Ovary (tissue), 9 donors: Measurements from ENCODE around the gene INF2. TPM values are rescaled to one million over a fixed set of nuclear protein-coding genes. Genes with fewer than 3 reads are reported as not detected.

Experiments
- DNase-seq, 5 donors: peaks; one replicate each; pipeline ENCODE4 v3.0.0-alpha.2; 2019 to 2020
- H3K27ac ChIP-seq, 2 donors: fragments of 200-600 bp; one replicate each; pipeline versions ENCODE4 v1.5.1 to v1.8.0; 2019 to 2022
- H3K27me3 ChIP-seq: fragments of 200-600 bp; one replicate; pipeline ENCODE4 v1.8.0; 2022
- H3K36me3 ChIP-seq: fragments of 200-600 bp; sonication (generic); one replicate; pipeline ENCODE4 v1.5.1; 2019
- H3K4me1 ChIP-seq: one replicate; pipeline ENCODE4 v1.8.1; 2013; ENCODE audit warnings: mild to moderate bottlenecking, moderate library complexity; ENCODE audit not compliant: insufficient read depth
- H3K4me3 ChIP-seq: fragments of 200-600 bp; sonication (generic); one replicate; pipeline ENCODE4 v1.5.1; 2017
- H3K9me3 ChIP-seq, 2 donors: fragments of 200-600 bp in 1 of 2; sonication (generic) in 1 of 2; one replicate each; pipeline versions ENCODE4 v1.5.1 to v1.8.1; 2013 to 2019; ENCODE audit warnings: mild to moderate bottlenecking in 1 of 2, moderate library complexity in 1 of 2
- EP300 ChIP-seq: sonication (generic); formaldehyde crosslinking; IDR thresholded peaks from one replicate; pipeline ENCODE4 v1.6.1; 2017; ENCODE audit warnings: antibody characterized with exemption
- POLR2A ChIP-seq: fragments of 450-650 bp; IDR thresholded peaks from one replicate; pipeline ENCODE4 v1.6.1; 2017; ENCODE audit warnings: antibody characterized with exemption, mild to moderate bottlenecking, moderate library complexity
- WGBS, 3 donors: extraction: QIAGEN DNeasy Blood & Tissue Kit in 1 of 3; methylation state at CpG; one replicate each; pipeline versions ENCODE4 v1.1.5 to v1.1.7; 2013 to 2017; 5-methylcytosine and 5-hydroxymethylcytosine counted together
- intact Hi-C, 4 donors: fragments of 100-400 bp; cut with DNase I; formaldehyde crosslinking; loops; one replicate each; pipeline versions ENCODE4 v1.11.0 to v1.15.1; 2022 to 2023
- polyA plus RNA-seq, 2 donors: library from polyadenylated mRNA; stranded (reverse); fragments of 200-250 nt in 1 of 2; fragments of 350-450 nt in 1 of 2; fragmentation: Illumina TruSeq in 1 of 2; extraction: RNeasy Lipid Tissue Mini Kit (QIAGEN cat#74804) in 1 of 2; gene quantifications; one replicate each; pipeline ENCODE4 v1.2.3, GENCODE V29; 2013 to 2014
- total RNA-seq, 7 donors: library from RNA; depleted of rRNA in 2 of 7; stranded (reverse); fragments of >200 nt in 2 of 7; fragmentation: NEBNext Ultra II Directional in 3 of 7; extraction: Animal tissue kit (Norgen Biotek cat#: 25700) in 3 of 7; gene quantifications; one replicate each; pipeline versions ENCODE4 v1.1.0 to v1.2.4, GENCODE V29; 2016 to 2023
- TF ChIP-seq, protein P1 (sequence below), 3 donors: fragments of 450-650 bp in 2 of 3; fragments of 200-600 bp in 1 of 3; IDR thresholded peaks; one replicate each; pipeline versions ENCODE4 v1.5.1 to v1.8.0; 2016 to 2022; ENCODE audit warnings: antibody characterized with exemption in 3 of 3, mild to moderate bottlenecking in 1 of 3
- donor health status: DM: no; HTN: no; CAD: no; lungs with moderate emphysema.
- donor health status: DM: no; HTN: no; CAD: no.
- donor health status: Bipolar disorder and iron deficiency.
- donor health status: DM: yes; HTN: yes; CAD: no.
- donor health status: DM: no; HTN: no; CAD: no.
- donor health status: DM: yes; HTN: yes; CAD: no.

Gene INF2
- total and polyA plus RNA-seq, 9 donors: 6.3 to 40.7 (median 18.4) TPM

DNA sequence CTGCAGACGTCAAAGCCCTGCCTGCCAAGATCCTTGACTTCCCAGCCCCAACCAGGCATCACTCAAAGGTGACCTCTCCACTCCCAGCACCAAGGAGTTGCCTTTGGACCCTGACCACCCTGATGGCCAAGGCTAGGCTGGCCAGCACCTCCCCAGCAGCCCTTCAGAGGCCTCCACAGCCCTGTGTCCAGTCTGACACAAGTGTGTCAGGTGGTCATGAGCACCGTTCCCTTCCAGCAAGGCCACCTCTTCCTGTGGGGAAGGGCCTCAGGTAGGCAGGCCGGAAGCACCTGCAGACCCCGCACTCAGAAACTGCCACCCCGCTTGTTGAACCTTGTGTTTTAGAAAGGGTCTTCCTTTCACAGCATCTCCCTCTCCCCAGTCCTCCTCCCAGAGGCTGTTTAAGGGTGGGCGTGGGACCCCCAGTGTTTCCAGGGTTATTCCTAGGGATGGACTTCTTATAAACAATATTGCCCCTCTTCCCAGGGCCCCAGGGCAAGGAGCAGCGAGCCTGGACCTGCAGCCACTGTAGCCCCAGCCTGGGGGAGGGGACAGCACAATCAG lies 13.2 kb upstream of the INF2 start:
- TF ChIP-seq, protein P1, sequence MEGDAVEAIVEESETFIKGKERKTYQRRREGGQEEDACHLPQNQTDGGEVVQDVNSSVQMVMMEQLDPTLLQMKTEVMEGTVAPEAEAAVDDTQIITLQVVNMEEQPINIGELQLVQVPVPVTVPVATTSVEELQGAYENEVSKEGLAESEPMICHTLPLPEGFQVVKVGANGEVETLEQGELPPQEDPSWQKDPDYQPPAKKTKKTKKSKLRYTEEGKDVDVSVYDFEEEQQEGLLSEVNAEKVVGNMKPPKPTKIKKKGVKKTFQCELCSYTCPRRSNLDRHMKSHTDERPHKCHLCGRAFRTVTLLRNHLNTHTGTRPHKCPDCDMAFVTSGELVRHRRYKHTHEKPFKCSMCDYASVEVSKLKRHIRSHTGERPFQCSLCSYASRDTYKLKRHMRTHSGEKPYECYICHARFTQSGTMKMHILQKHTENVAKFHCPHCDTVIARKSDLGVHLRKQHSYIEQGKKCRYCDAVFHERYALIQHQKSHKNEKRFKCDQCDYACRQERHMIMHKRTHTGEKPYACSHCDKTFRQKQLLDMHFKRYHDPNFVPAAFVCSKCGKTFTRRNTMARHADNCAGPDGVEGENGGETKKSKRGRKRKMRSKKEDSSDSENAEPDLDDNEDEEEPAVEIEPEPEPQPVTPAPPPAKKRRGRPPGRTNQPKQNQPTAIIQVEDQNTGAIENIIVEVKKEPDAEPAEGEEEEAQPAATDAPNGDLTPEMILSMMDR (IDR thresholded peaks at IDR 0.05): no peak
- TF ChIP-seq POLR2A (no peak), EP300 (no peak)
- peak in 1 of 5 donors; percentile 25 for DNase-seq

DNA sequence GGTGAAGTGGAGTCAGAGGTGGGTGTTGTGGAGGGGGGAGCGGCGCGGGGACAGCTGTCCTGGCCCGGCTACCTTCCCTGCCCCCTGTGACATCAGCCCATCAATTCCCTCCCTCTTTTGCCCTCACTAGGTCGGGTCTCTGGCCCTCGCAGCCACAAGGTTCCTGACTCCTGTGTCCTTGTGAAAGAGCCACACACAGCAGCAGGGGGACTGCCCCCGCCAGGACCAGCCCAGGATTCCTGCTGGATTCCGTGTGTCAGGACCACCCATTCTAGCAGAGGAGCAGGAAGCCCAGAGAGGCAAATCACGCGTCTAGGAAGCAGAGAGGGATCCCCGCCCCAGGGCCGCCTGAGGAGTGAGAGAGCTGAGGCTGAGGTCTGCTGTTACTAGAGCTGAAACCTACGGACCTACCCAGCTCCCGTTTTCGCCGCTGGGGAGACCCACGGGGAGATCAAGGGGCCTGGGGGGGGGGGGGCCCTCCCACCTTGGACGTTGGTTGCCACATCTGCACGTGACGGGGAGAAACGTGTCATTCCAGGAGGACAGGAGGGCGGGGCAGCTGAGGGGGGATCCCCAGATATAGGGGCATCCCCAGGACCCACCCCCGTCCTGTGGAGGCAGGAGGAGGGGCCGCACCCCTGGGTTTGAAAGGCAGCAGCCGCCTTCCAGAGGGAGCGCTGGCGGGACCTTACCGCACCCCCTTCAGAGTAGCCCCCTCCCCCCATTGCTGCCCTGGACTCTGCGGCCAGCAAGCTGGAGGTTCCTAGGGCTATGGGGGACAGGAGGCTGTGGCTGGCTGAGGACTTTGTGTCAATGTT lies 12.5 kb upstream of the INF2 start:
- DNase-seq: peak in 2 of 5 donors; percentile 57 to 59
- H3K27me3 ChIP-seq: no peaks in the 10 kb centered on the region
- H3K4me1 ChIP-seq: peaks cover 18% of the 10 kb centered on the region
- peak overlapping the region; percentile 11 to 50 for H3K27ac ChIP-seq
- H3K4me3 ChIP-seq: peak overlapping the region; percentile 72
- no peaks in the 10 kb centered on the region for H3K36me3 ChIP-seq
- H3K9me3 ChIP-seq: no peaks in the 10 kb centered on the region
- WGBS, 3 donors: 18 to 26% (median 20%) methylated on average over 26 to 29 of the region's 29 CpGs
- intact Hi-C loops: no loop called here
- TF ChIP-seq, protein P1 (IDR thresholded peaks at IDR 0.05): no peak
- TF ChIP-seq EP300 (no peak), POLR2A (no peak)

More for the DNA sequence above, 13.2 kb upstream of the INF2 start:
- H3K36me3 ChIP-seq: no peaks in the 10 kb centered on the region
- intact Hi-C loops: no loop called here
- H3K4me1 ChIP-seq: peaks cover 12% of the 10 kb centered on the region
- 86 to 89% (median 87%) methylated on average over 6 to 7 of the region's 7 CpGs for WGBS, 3 donors
- no peaks in the 10 kb centered on the region for H3K27me3 ChIP-seq
- no peak overlapping the region for H3K4me3 ChIP-seq
- no peaks in the 10 kb centered on the region for H3K9me3 ChIP-seq
- no peak overlapping the region for H3K27ac ChIP-seq

DNA sequence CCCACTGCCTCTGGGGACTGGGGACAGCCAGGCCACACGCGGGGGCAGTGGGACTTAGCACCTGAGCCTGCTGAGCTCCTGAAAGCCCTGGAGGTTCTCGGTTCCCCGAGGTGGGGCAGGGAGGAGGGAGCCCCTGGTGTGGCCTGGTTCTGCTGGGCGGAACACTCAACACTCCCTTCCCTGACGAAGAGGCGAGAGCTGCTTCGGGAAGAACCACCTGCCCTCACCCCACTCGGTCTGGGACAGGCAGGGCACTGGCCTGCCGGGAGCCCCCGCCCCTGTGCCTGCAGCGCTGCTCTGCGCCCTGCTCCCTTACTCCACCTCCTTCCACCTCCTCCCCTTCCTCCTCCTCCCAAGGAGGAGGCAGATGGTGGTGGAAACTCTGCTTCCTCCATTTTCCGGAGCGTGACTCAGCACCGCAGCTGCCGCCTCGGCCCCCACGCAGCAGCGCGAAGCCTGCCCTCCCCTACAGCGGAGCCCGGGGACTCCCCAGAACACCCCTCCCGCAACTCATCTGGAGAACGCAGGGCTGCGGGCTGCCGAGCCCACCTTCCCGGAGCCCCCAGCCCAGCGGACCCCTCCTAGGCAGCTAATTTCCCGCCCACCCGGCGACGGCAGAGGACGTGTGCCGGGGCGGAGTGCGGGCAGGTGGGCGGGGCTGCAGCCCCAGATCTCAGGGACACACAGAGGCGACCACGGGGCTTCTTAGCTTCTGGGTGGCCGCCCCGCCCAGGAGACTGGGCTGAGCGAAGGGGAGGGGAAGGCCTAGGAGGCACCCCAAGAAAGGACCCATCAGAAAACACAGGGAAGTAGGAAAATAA lies 11.7 kb upstream of the INF2 start:
- intact Hi-C loops: no loop called here
- Histone ChIP-seq H3K27me3 (no peaks in the 10 kb centered on the region), H3K4me1 (peaks cover 21% of the 10 kb centered on the region), H3K9me3 (no peaks in the 10 kb centered on the region), H3K36me3 (no peaks in the 10 kb centered on the region), H3K4me3 (peak overlapping the region; percentile 72), H3K27ac (peak overlapping the region; percentile 11 to 50)
- no peak for TF ChIP-seq EP300
- peak; percentile 39 for TF ChIP-seq POLR2A
- TF ChIP-seq, protein P1 (IDR thresholded peaks at IDR 0.05): no peak
- peak; percentile 65 to 79 (median 74) for DNase-seq
- 0 to 1% (median 1%) methylated on average over 42 to 43 of the region's 43 CpGs for WGBS, 3 donors

DNA sequence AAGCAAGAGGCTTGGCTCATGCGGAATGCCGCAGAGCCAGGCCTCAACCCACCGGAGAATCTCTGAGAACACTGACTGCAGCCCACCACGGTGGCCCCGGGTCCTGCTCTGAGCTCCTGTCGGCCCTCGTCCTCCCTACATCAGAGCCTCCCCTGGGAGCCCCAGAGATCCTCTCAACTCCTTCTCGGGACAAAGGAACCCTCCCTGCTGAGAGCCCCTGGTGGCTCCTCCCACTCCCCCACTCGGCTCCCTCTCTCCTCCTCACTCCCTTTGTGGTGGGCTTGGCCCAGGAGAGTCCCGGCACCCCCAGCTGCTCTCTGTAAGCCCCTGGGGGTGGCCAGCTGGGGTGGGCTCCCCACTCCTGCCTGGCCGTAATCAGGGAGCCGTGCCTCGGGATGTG lies 11.1 kb upstream of the INF2 start:
- H3K27me3 ChIP-seq: no peaks in the 10 kb centered on the region
- peak overlapping the region; percentile 11 to 50 for H3K27ac ChIP-seq
- peak overlapping the region; percentile 72 for H3K4me3 ChIP-seq
- intact Hi-C loops: no loop called here
- H3K36me3 ChIP-seq: no peaks in the 10 kb centered on the region
- H3K9me3 ChIP-seq: no peaks in the 10 kb centered on the region
- TF ChIP-seq EP300: no peak
- TF ChIP-seq, protein P1 (IDR thresholded peaks at IDR 0.05): no peak
- TF ChIP-seq POLR2A: no peak
- peak in 3 of 5 donors; percentile 48 to 63 (median 60) for DNase-seq
- WGBS, 3 donors: 11 to 17% (median 15%) methylated on average over 13 of the region's 13 CpGs
- peaks cover 21% of the 10 kb centered on the region for H3K4me1 ChIP-seq
